Muscle of arm (tissue), 12 donors: Measurements from ENCODE around the gene UBQLN4. TPM values are rescaled to one million over a fixed set of nuclear protein-coding genes. Genes with fewer than 3 reads are reported as not detected.
A peak's percentile ranks its signal among the peaks of the same experiment; 100 is the strongest.

Experiments
- DNase-seq: peaks from one replicate; pipeline ENCODE4 v3.0.0-alpha.2; 2013
- polyA plus RNA-seq, 12 donors: library from polyadenylated mRNA; unstranded; fragments of 120-200 nt; gene quantifications; one replicate each; pipeline ENCODE4 v1.2.1, GENCODE V29; 2013; ENCODE audit not compliant: insufficient read length in 12 of 12

UBQLN4 gene
- polyA plus RNA-seq, 12 donors = 40.2 to 55.3 (median 47.1) TPM; not detected in 1

DNA sequence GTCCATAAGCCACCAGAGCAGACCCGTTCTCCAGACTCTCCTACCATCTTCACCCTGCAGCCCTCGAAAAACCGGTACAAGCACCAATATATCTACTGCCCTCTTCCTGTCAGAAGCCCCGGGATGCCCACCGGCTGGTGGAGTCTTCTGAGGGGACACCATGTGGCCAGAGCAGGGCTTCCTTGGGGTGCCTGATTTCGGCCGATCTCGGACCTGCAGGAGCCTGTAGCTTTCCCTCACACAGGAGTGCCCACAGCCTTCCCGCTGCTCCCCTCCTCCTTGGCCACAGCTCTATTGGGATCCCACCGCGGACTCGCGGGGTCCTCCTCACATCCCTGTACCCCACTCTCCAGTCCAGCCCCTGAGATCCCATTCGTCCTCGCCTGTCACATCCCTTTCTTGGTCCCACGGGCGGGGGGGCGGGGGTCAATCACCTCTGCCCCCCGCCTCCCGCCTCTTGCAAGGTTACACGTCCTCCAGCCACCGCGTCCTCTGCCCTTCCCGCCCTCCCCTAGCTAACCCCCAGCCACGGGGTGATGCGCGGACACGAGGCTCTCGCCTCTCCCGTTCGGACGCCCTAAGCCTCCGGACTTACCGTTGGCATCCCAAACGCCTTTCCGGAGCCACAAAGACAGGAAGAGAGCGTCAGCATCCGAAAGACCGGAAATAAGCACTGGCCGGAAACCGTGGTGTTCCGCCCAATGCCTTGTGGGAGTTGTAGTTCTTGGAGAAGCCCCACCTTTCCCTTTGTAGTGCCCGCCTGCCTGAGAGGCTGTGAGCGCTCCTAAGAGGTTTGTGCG lies 33.1 kb downstream of the UBQLN4 start, which contains the start of gene SSR2:
TSS of gene SSR2 (minus strand) at position 659 of the 800 bp plus-strand sequence. CDS start 784 bp downstream, outside the sequence.
- DNase-seq = peak; percentile 94

DNA sequence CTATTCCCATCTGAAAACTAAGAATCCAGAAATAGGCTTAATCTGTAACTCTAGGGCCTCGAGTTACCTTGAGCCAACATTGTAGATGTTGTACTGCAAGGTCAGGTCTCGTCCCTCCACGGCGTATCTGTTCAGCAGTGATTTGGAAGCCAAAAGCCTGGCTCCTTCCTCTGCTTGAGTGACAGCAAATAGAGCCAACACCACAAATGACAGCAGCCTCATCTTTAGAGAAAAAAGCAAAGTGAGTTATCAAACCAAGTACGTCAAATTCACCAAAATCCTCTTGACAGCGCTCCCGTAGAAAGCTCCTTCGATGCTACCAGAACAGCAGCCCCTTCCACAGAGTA lies 33.7 kb downstream of the UBQLN4 start:
- DNase-seq = no peak

DNA sequence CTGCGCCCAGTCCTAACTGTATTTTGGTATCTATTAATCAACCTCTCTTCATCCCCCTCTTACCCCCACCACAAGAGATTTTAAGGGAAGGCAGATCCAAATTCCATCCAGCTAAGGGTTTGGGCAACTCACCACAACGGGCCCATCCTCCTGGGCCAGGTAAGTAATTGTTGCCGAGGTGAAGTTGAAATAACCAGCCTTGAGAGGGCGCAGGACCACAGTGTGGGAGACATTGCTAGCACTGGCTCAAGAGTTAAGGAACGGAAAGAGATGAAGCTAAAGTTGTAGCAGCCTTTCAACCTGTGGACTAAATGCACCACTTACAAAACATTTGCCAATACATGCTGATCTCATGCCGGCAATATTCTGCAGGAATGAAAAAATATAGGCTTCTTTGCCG lies 38.8 kb downstream of the UBQLN4 start:
- DNase-seq = no peak

DNA sequence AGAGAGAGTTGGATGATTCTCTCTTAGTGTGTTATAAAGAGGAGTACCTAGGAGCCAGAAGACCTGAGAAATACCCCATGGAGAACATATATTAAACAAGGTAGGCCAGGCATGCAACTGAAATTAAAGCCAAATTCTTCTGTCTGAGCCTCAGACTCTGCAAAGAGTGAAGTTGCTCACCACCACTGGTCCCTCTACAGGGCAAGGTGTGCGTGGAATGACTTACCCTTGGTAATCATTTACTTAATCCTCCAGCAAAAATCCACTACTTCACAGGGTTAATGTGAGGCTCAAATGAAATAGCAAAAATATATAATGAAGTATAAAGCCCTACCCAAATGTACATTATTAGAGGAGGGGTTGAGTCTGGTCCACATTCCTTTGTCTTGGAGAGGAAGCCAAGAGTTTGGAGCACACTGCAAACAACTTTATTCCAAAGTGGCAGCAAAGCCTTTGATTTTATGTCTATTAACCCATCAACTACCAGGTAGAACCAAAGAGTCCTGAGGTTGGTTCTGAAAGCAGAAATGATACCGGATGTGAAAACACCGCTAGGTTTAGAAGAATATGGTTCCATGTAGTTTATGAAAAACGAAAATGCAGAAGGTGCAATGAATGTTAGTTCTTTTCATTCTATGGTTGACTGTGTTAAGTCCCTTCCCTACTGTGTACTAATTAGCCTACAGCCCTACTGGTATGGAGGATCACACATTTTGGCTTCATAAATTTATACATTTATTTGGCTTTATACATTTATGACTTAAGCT lies 41.4 kb downstream of the UBQLN4 start:
- DNase-seq = no peak

DNA sequence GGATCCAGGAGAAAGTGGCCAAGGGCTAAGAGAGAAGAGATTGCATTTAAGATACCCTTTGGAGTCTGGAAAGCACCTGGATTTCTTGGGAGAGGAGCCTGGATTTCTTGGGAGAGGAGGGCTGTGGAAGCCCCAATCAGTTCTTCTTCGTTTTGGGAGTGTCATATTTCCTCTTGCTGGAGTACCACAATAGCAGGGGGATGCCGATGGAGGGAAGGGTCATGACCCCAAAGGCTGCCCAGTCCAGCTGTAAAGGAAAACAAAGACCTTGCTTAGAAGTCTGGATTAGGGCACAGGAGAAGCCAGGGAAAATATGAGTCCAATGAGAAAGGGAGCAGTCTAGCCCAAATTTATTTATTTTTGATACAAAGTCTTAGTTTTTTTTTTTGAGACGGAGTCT lies 44.2 kb downstream of the UBQLN4 start:
- no peak for DNase-seq

DNA sequence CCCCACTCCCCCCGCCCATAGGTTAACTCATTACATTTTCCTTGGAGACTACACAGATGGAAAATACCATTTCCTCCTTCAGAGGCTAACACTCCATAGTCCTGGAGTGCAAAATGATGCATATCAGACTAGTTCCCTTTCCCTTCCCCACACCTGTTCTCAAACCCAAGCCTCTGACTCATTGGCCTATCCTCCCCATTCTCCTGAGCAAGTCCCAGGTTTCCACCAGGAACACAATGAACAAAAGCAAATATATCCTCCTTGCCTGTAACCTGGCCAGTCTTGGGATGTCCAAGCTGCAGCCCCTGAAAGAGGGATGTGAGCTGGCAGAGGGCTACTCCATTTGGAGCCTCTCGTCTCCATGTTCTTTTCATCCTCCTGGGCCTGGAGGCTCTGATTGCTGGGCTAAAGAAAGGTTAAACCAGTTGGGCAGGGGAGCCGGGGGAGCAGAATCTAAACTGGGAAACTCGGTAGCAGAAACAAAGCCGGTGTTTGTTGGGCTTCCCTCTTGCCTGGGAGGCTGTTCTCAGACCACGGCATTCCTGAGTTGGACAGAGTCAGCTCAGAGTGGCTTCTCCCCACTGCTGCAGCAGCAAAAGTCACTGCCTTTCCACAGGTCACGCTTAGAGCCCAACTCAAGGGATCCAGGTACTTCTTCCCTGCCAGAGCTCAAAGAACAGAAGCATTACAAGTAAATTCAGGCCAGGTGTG lies 46.8 kb downstream of the UBQLN4 start:
- DNase-seq = no peak

DNA sequence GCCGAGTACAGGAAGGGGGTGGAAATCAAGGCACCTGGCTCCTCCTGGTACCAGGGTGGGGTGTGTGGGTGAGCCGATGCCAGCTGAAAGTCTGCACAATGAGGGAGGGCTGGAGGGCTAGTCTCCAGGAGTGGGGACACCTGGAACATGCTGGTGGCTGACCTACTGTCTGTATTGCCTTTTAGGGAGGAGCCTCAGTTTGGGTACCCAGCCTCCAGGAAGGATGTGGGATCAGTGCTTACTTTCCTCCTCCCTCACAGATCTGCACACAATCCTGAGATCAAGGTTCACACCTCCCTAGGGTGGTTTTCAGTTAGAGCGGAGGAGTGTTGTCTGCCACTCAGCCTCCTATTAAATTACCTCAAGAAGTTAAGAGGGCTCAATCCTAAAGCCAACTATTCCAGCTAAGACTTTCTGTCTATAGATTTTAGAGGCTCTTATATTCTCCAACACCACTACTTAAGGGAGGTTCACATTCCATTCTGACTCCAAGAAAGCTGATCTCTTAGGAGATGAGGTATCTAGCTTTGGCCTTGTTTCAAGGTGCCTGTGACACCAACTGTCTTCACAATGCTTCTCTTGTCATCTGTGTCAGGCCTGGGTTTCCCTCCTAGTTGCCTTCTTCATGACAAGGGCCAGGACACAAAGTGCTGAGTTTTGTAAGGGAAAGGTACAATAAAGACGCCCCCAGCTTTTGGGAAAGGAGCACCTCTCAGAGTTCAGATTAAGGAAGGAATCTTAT lies 48.6 kb downstream of the UBQLN4 start:
- no peak for DNase-seq

DNA sequence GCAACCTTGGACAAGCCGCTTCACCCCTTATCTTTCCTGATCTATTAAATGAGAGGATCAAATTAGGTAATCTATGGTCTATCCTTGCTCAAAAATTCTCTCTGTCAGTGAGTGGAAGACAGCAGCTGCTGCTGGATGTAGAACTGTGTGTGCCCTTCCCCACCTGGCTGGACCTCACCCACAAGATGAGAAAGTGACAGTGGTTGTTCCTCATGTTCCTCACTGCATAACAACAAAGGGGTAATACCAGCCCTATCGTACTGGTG lies 49.7 kb downstream of the UBQLN4 start:
- no peak for DNase-seq

DNA sequence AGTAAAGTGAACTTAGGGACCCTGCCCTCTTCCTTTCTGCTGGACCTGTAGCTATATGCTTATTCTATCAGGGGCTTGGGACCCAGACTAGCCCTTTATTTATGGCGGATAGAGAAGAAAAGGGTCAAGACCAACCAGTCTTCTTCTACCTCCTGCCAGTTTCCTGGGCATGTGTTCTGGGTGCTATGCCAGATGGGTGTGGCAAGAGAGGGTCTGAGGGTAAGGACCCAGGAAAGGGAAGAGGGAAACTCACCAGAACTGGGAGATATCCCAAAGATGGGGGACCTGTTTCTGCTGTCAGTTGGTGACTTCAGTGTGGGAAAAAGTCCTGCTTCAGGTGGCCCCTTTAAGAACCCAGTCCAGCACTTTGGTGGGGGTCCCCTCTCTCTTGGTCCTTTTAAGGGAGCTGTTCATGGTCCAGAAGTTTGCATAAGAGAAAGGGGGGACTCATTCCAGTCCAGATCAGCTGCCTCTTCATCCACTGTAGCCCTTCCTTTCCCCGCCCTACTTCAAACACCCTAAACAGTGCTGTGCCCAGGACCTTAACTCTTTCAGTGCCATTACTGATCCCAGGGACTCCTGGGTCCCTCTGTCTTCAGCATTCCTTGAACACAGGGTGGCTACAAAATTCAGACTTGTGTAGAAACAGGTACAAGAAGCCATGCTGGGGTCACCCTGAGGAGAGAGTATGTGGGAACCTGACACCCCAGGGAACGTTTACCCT lies 51.2 kb downstream of the UBQLN4 start:
- DNase-seq = no peak

DNA sequence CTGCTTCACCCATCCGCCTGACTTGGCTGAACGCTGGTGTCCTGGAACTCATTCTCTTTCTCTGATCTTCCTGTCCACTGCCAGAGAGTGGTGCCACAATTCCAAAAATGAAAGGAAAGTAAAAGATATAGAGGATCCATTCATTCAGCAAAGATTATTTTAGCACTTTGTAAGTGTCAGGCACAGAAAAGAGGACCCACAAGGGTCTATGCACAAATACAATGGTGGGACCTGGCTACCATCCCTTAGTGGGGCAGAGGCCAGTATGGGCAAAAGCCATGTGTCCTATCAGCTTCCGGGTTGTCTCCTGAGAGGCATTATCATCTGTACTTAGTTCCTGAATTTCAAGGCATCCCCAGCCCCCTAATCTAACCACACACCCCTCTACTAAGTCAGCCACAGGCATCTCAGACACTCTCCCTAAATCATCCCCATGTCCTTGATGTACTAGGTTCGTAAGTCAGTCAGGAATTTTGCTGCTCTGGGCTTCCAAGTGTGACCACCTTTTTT lies 51.9 kb downstream of the UBQLN4 start:
- no peak for DNase-seq

DNA sequence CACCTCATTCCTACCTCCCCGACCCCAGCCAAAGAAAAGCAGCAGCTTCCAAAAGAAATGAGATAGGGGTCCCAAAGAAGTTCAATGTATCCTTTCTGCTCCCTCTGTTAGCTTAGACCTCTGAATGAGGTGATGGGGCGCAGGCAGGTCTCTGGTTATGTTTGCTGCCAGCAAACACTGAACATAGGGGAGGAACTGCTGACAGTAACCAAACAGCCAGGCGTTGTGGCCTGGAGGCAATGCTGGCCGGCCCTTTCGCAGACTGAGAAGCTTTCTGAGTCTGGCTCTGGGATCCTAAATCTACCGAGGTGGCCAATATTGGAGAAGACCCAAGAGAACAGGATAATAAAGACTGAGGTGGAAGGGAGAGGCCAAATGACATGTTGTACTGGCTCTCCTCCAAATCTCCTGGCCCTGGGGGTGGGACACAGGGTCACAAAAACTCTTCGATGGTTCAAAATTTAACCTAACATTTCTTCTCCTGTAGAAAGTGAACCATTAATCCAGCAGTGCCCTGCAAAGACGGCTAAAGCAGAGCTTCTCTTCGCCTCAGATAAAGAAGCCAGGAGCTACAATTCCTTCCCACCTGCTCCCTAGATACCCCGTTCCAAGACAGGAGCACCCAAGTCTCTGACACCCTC lies 52.5 kb downstream of the UBQLN4 start:
- no peak for DNase-seq

DNA sequence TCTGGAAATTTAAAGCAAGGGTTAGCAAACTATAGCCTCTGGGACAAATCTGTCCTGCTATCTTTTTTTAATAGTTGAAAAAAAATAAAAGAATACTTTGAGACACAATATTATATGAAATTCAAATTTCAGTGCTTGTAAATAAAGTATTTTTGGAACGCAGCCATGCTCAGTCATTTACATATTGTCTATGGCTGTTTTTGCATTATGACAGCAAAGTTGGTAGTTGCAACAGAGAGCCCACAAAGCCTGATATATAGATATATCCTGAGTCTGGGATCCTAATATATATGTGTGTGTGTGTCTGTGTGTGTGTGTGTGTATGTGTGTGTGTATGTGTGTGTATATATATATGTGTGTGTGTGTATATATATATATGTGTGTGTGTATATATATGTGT lies 53.6 kb downstream of the UBQLN4 start:
- no peak for DNase-seq

DNA sequence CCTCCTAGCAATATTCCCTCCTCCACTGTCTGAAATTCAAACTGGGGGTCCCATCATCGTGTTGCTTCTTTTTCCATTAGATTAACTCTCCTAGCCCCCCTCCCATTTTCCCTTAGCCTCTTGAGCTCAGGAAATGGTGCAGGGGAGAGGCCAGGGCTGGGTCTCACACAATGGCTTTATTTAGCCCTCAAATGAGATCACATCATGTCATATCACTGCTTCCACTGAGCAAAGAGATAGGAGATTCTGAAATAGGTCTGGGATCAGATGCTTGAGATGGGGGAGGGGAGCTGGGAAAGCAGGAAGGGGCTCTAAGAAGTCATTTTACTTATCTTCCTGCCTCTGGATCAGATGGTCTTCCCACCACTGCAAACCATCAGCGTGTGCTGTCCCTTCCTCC lies 57.4 kb downstream of the UBQLN4 start:
- DNase-seq = no peak

DNA sequence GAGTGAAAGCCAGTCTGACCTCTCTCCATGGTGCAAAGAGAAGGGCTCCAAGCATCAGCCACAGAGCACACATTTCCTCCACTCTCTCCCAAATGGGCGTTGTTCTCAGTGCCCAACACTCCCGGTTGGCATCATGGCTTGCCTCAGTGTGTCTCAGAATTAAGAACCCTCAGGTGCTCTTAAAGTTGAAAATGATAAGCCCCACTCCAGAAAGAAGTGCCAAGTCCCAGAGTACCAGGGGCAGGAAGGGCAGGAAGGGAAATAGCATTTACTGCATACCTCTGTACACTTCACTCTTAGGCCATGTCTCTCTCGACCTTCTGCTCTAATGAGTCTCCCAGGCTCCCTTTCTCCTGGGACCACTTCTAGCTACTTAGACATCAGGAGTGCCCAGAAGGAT lies 60.0 kb downstream of the UBQLN4 start:
- DNase-seq = no peak

DNA sequence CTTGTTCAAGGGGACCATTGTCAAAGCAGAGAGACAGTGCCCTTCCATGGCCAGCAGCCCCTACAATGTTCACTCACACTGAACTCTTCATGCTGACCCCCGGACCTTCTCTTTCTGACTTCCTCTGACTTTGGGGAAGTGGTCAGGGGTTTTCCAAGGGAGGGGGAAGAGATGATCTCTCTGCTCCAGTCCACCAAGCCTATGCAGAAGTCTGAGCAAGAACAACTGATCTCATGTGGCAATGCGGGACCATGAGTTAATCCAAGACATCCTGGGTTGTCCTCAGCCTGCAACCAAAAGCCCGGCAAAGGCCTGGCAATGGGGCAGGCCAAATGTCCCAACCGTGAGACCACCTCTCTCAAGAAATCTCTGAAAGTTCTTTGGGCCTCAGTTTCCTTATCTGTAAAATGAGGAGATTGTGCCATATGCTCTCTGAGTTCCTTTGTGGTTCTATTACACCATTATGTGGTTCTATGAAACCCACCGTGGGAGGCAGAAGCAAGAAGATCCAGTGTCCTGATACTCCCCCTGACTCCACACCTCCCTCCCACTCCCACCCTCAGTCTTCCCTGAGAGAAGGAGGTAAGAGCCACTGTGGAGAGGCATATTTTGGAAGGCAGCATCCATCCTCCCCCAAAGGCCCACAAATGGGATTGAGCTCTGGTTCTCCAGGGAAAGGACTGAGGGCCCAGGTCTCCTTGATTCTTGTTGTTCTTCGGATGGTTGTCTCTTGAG lies 63.4 kb downstream of the UBQLN4 start:
- DNase-seq = no peak

DNA sequence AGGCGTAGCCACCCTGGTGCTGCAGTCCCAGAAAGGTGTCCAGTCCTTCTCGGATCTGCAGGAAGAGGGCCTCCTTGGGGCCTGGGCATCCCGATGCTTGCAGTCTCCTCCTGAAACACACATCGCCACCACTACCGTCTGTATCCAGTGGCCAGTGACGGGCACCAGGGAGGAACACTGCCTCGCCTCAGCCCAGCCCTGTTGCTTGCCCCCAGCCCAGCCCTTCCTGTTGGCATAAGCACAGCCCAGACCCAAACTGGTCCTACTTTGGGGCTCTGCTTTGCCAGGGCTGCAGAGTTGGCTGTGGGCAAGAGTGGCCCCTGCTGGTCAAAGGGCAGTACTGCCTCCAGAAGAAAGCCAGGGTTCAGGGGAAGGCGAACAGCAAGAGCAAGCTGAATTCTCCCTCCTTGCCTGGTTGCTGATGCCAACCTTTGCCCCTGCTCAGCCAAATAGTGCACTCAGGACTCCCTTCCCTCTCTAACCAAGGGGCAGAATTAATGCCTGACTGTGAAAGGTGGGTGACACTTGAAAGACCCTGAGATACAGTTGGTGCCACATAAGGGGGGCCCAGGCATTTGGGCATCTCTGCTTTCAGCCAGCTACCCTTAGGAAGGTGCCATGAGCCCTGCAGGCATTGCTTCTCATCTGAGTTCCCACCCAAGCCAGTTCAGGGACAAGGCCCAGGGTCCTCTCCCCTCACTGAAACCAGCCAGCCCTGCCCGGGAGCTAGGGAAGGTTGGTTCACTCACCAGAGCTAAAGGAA lies 64.2 kb downstream of the UBQLN4 start:
- DNase-seq = peak; percentile 82
